GM21717 (cell line): Measurements from ENCODE around the gene EI24.

ENCODE experiments used
- ATAC-seq: cut with Tn5 transposase; IDR thresholded peaks from one replicate; pipeline ENCODE4 v1.9.1; 2021; ENCODE audit warnings: mild to moderate bottlenecking, moderate library complexity; ENCODE audit not compliant: unreplicated experiment

Gene EI24

DNA sequence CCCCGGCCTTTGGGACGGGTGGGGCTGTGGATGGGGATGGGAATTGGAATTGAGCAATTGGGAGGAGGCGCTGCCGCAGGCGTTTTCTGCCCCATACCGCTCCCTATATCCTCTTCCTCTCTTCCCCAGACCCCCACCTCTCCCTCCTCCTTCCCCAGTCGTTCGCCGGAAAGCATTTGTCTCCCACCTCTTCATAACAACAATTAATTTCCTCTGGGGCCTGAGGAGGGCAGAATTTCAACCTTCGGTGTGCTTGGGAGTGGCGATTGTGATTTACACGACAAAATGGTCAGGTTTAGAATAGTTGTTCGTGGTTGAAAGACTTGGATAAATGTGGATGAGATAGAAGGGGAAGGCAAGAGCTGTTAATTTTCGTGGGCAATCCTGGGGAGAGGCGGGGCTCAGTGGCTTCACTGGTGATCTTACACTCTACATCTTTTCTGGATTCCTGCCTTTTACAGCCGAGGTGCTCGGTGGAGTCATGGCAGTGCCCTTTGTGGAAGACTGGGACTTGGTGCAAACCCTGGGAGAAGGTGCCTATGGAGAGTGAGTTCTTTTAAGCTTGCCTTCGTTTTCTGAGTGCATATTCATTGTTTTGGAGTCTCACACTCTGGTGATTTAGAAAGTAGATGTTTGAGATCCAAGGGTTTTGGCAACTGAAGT lies 57.1 kb downstream of the EI24 start:
- ATAC-seq = peak; percentile 38

DNA sequence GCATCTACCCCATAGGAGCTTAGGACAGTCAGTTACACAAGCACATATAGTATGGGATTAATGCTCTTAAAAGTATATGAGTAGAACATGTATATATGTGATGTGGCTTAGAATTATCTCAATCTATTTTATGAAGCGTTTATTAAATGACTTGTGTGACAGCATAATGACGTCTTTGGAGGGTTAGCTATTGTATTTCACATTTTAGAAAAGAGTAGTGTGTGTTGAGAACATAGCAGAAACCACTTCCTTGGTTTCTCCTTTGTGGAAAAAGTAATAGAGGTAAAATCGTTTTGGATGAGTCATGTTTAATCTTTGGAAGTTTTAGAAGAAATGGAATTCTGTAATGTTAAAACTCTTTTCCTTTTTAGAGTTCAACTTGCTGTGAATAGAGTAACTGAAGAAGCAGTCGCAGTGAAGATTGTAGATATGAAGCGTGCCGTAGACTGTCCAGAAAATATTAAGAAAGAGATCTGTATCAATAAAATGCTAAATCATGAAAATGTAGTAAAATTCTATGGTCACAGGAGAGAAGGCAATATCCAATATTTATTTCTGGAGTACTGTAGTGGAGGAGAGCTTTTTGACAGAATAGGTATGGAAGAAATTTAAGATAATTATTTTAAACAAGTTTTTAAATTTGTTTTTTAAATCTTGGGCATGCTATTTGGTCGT lies 58.1 kb downstream of the EI24 start:
- no peak for ATAC-seq
